Body of pancreas (tissue), 4 donors: ENCODE results near the gene KIF13A. TPM values are rescaled to one million over a fixed set of nuclear protein-coding genes. Genes with fewer than 3 reads are reported as not detected.
"Not testable (repeated sequence)": the region's sequence is repeated elsewhere in the genome, so short reads cannot be mapped to it uniquely, and the experiment has no call there.

Experiments
- ATAC-seq: fragments of 150-250 bp; one replicate; pipeline ENCODE4 v1.9.1; 2016
- DNase-seq, 4 donors: peaks; one replicate each; pipeline ENCODE4 v3.0.0-alpha.2; 2019
- H3K27ac ChIP-seq, 4 donors: fragments of 200-600 bp; sonication (generic); 1 replicate in 3 of 4; 2 replicates in 1 of 4; pipeline versions ENCODE4 v1.5.1 to v1.6.1; 2016 to 2019; ENCODE audit warnings: mild to moderate bottlenecking in 1 of 4, mixed read lengths in 1 of 4, moderate library complexity in 1 of 4
- H3K27me3 ChIP-seq, 2 donors: fragments of 200-600 bp; sonication (generic); one replicate each; pipeline ENCODE4 v1.6.0; 2016; ENCODE audit warnings: mild to moderate bottlenecking in 1 of 2
- H3K36me3 ChIP-seq, 2 donors: fragments of 200-600 bp; sonication (generic); replicated peaks in 1 of 2; 2 replicates each; pipeline ENCODE4 v1.5.1; 2016; ENCODE audit warnings: low read depth in 2 of 2; ENCODE audit not compliant: insufficient read depth in 1 of 2
- H3K4me1 ChIP-seq: fragments of 200-600 bp; sonication (generic); one replicate; pipeline ENCODE4 v1.6.0; 2016
- H3K4me3 ChIP-seq, 2 donors: fragments of 200-600 bp; sonication (generic); 1 replicate in 1 of 2; 2 replicates in 1 of 2; pipeline ENCODE4 v1.5.1; 2016 to 2019
- H3K9me3 ChIP-seq, 3 donors: fragments of 200-600 bp; sonication (generic); 1 replicate in 2 of 3; 2 replicates in 1 of 3; pipeline ENCODE4 v1.5.1; 2016
- CTCF ChIP-seq, 7 experiments: fragments of 450-650 bp in 4 of 7; fragments of 200-600 bp in 3 of 7; sonication (generic) in 3 of 7; IDR thresholded peaks; one replicate each; pipeline ENCODE4 v1.5.1; 2016 to 2019; ENCODE audit warnings: antibody characterized with exemption in 7 of 7
- POLR2A ChIP-seq, 3 donors: fragments of 450-650 bp; IDR thresholded peaks; one replicate each; pipeline ENCODE4 v1.6.1; 2016; ENCODE audit warnings: antibody characterized with exemption in 3 of 3, mild to moderate bottlenecking in 2 of 3
- WGBS, 2 donors: methylation state at CpG; one replicate each; pipeline ENCODE4 v1.1.5; 2017; 5-methylcytosine and 5-hydroxymethylcytosine counted together
- intact Hi-C: fragments of 100-400 bp; cut with DNase I; formaldehyde crosslinking; loops from one replicate; pipeline ENCODE4 v1.15.1; 2023
- total RNA-seq, 2 donors: library from RNA; depleted of rRNA; stranded (reverse); fragments of >200 nt; gene quantifications; one replicate each; pipeline ENCODE4 v1.1.0, GENCODE V29; 2016

Gene KIF13A
- total RNA-seq, 2 donors from 2014 or later: 13.2 to 17.1 TPM

GRCh38 chr6:17890309-17890708, 97.1 kb downstream of the KIF13A start:
- no peaks in the 10 kb centered on the region for H3K27me3 ChIP-seq
- no peak for DNase-seq
- no peaks in the 10 kb centered on the region for H3K36me3 ChIP-seq
- TF ChIP-seq POLR2A (IDR thresholded peaks at IDR 0.05): no peak
- no peak for TF ChIP-seq CTCF (IDR thresholded peaks at IDR 0.05)
- H3K4me1 ChIP-seq: no peaks in the 10 kb centered on the region
- ATAC-seq: no peak
- peaks cover 0 to 8% (median 0%) of the 10 kb centered on the region in 3 donors for H3K9me3 ChIP-seq
- H3K4me3 ChIP-seq: no peak overlapping the region
- intact Hi-C loops: no loop called here
- H3K27ac ChIP-seq: no peak overlapping the region
- WGBS, 2 donors: 64 to 69% methylated on average over 1 of the region's 1 CpG

GRCh38 chr6:17889777-17890176, 97.7 kb downstream of the KIF13A start:
- H3K4me1 ChIP-seq, H3K9me3 ChIP-seq, H3K36me3 ChIP-seq, ATAC-seq, H3K27ac ChIP-seq, intact Hi-C loops, H3K4me3 ChIP-seq, DNase-seq, H3K27me3 ChIP-seq: not testable (repeated sequence)
- WGBS, 2 donors: 92 to 94% methylated on average over 9 of the region's 9 CpGs

- Histone ChIP-seq H3K4me1 (no peaks in the 10 kb centered on the region), H3K36me3 (no peaks in the 10 kb centered on the region), H3K27me3 (no peaks in the 10 kb centered on the region), H3K4me3 (no peak overlapping the region), H3K9me3 (no peaks in the 10 kb centered on the region), H3K27ac (no peak overlapping the region)
- WGBS, 2 donors: 82 to 100% methylated on average over 1 of the region's 1 CpG
- no peak for TF ChIP-seq CTCF (IDR thresholded peaks at IDR 0.05)
- ATAC-seq (no peak), DNase-seq (no peak)
- intact Hi-C loops: no loop called here
Observed at GRCh38 chr6:17886891-17887290, 100.5 kb downstream of the KIF13A start.

GRCh38 chr6:17885889-17886576, 101.4 kb downstream of the KIF13A start:
- ATAC-seq: no peak

More at GRCh38 chr6:17885889-17886576, 101.4 kb downstream of the KIF13A start:
- Histone ChIP-seq H3K4me1 (no peaks in the 10 kb centered on the region), H3K36me3 (no peaks in the 10 kb centered on the region), H3K27ac (no peak overlapping the region), H3K9me3 (no peaks in the 10 kb centered on the region), H3K4me3 (no peak overlapping the region), H3K27me3 (no peaks in the 10 kb centered on the region)
- no peak for DNase-seq
- intact Hi-C loops: no loop called here
- TF ChIP-seq POLR2A (IDR thresholded peaks at IDR 0.05): no peak
- no peak for TF ChIP-seq CTCF (IDR thresholded peaks at IDR 0.05)
- 97% methylated on average over 4 of the region's 4 CpGs for WGBS, 2 donors
